Epithelial cell of prostate (primary cell): ENCODE results near the gene SPOCK1.

ENCODE experiments used
- DNase-seq: peaks from one replicate; pipeline ENCODE4 v3.0.0-alpha.2; 2011; ENCODE audit warnings: low read depth, low spot score
- H3K27ac ChIP-seq: fragments of 450-650 bp; 2 replicates; pipeline ENCODE4 v1.5.1; 2017; ENCODE audit warnings: mild to moderate bottlenecking

SPOCK1 gene

DNA sequence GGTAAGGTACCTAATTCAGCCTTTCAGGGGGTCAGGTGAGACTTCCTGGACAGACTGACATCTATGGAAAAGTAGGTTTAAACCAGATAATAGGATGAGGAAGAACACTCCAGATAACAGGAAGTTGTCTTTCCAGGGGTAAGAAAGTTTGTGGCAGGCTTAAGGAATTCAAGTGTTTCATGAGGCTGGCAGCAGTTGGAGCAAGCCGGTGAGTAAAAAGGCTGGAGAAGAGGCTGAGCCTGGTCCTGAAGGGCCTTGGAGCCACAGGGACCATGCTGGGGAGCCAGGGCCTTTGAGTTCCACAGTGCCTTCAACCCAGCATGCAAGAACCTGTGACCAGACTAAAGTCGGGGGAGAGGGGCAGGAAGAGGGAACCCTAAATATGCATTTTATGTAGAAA, 353.4 kb downstream of the SPOCK1 start:
- H3K27ac ChIP-seq = peak overlapping the region; percentile 61
- no peak for DNase-seq

DNA sequence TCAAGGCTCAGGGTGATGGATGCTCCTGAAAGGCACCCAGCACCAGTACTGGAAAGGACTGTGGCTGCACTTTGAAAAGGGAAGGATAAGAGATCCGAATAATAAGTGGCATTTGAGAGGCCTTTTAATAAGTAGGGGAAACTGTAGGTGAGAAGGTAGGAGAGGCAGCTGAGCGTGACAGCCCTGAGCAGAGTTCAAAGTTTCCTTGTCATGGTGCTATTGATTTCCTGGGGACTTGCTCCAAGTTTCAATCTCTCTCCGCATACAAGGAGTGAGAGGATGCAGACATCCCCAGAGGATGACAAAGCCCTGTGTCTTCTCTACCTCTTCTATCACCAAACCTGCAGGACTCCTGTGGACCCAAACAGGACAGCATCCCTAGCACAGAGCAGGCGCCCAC, 354.5 kb downstream of the SPOCK1 start:
- DNase-seq = no peak
- no peak overlapping the region for H3K27ac ChIP-seq

DNA sequence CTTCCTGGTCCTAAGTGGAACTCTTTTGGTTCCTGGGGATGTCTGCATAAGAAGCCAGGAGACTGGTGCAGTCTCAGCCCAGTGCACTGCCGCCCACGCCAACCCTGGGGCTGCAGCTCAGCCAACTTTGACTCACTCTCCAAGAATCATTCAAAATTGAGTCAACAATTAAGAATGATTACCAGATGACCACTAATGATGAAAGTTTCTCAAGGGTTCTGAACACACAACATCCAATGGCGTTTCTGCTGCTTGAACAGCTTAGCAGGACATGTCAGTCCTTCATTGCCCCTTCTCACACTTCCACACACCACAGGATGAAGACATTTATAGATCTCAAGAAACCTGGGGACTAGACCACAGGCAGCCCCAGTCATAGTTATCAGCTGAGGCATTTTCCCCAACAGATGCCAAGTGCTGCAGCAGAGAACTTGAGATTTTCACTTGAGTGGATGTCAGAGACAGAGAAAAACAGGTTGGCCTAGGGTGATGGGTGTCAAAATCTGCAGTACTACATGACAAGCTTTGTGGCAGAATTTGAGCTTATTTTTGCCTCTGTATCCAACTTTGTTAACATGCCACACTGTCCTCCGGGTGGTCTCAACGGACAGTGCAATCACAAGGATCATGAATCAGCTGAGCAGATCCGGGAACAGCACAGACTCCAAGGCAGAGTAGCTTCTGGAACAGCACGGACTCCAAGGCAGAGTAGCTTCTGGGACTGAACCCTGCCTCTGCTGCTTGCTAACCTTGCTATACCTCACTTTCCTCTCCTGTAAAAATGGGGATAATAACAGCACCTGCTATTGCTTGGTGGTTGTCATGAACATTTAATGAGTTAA, 356.1 kb downstream of the SPOCK1 start:
- DNase-seq = peak; percentile 57
- peak overlapping the region; percentile 42 for H3K27ac ChIP-seq

DNA sequence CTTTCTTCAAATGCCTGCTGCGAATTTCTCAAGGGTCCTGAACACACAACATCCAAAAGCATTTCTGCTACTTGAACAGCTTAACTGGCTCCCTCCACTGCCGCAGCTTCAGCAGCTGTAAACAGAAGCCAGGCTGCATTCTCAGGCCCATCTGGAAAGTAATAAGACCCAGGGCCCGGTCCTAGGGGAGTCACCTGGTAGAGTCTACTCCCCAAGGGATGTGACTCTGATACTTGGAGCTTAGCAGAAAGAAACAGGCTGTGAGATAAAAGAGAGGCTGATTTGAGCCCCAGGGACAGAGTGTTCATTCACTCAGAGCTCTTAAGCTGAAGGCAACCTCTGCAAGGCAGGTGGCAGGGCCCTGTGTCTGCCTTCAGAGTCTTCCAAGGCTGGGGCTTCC, 356.8 kb downstream of the SPOCK1 start:
- no peak for DNase-seq
- H3K27ac ChIP-seq = peak overlapping the region; percentile 42

DNA sequence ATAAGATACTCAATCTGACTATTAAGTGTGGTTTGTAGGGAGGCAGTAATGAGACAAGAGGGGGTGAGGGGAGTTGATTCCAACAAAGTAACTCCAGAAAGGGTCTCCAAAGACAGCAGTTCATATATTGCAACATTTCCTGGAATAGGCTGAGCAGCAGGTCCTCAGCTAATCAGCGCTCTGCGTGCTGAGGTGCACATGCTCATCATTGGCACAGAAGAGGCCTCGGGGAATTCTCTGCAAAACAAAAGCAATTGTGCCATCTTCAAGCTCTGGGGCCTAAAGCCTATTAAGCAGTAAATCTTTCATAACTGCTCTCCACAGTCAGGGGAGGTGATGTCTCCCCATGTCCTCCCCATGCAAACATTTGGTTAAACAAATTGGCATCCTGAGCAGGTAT, 357.3 kb downstream of the SPOCK1 start:
- H3K27ac ChIP-seq = peak overlapping the region; percentile 42
- DNase-seq = no peak

DNA sequence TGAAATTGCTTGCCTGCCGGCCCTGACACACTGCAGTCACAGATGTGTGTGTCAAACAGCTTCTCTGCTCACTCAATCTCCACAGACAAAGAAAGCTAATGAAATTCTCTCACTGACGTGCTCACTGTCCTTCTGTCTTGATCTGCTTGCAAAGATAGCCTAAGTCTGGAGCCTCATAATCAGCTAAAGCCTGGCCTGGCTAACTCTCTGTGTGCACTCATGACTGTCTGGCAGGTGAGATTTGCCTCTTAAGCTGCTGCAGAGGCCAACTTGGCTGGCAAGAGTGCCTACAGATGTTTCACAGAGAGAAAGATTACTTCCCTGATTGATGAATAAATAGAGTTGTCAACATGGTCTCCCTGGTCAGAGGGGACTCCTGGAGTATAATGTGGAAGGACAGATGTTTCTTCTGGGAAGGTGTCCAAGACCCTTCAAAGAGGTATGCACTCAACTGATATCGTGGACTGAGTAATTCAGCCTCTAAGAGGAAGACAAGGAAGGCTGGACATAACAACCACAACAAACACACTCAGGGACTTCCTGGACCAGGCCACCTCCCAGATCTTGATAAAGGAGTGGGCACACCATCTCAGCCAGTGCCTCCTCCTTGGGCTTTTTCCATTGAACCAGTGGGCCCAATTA, 362.0 kb downstream of the SPOCK1 start:
- H3K27ac ChIP-seq = no peak overlapping the region
- no peak for DNase-seq

DNA sequence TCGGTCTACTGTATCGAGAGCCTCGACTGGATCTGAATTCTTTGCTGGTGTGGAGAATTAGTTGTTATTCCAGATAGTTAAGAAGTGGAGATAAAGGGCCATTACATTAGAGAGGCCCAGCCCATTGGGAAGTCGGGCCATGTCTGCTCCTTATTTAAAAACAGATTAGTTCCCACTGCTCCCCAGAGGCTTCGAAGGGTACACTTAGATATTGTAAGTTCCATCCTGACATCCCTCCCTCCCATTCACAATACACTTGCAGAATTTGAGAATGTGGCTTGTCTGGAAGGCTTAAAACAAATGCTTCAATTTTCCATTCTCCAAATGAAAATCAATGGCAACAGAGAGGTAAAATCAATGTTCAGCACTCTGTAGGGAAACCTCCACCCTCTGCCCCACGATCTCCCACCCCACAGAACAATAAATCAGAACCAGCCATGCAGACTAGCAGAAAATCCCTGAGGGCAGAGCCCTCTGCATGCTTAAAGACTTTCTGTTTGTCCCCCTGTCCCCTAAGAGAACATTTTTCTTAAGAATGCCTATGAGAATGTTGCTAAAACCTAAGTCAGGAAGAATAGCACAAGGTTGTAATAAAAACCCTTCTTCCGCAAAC, 364.1 kb downstream of the SPOCK1 start:
- no peak overlapping the region for H3K27ac ChIP-seq
- DNase-seq = no peak

DNA sequence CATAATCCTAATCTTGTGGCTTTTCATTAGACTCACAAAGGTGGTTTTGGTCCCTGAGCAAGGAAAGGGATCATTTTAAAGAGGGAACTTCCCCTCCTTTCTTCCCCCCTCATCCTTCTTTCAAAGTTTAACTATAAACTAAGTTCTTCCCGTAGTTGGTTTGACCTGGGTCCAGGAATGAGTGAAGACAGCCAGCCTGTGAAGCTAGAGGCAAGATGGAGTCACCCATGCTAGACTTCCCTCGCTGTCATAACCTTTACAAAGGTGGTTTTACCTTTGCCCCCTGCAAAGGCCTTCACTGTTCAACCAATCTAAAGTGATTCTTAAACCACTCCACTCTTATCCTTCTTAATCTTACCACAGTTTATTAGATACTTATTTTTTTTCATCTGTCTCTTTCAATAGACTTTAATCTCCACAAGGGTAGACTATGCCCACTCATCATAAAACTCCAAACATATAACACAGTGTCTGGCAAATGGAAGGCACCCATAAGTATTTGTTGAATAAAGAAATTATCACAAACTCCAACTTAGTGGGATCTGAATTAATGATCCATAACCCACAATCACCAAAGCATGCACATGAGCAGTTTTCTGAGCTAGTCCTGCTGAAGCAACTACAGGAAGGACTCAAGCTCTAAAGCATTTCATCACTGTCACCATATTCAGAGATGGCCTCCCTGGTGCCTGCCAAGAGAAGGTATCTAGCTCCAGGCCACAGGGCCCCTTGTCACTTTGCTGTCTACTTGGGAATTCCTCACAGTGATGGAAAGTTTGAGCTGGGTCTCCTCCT, 369.0 kb downstream of the SPOCK1 start:
- DNase-seq = no peak
- H3K27ac ChIP-seq = no peak overlapping the region

DNA sequence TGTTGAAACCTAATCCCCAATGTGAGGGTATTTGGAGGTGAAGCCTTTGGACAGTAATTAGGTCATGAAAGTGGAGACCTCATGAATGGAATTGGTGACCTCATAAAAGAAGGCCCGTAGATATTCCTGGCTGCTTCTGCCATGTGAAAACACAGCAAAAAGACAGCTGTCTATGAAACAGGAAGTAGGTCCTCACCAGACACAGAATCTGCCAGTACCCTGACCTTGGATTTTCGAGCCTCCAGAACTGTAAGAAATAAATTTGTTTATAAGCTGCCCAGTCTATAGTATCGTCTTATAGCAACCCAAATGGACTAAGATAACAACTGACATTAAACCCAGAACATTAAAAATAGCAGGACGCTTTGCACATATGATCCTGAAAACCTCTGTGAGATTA, 371.1 kb downstream of the SPOCK1 start:
- DNase-seq = no peak
- H3K27ac ChIP-seq = no peak overlapping the region

DNA sequence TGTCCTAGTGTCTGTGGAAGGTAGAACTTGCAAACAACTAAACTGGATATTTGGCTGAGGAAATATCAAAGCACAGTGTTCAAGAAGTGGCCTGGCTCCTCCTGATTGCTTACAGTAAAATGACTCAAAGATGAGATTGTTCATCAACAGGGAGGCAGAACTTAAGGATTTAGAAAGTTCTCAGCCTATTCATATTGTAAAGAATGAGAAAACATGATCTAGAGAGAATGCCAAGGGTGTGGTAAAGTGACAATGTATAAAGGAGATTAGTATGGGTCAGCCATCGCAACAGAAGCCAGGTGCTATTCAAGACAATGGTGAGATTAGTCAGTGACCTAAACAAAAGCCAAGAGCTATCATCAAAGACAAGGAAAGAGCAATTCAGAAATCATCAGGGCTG, 372.3 kb downstream of the SPOCK1 start:
- peak overlapping the region; percentile 21 for H3K27ac ChIP-seq
- DNase-seq = peak; percentile 18

DNA sequence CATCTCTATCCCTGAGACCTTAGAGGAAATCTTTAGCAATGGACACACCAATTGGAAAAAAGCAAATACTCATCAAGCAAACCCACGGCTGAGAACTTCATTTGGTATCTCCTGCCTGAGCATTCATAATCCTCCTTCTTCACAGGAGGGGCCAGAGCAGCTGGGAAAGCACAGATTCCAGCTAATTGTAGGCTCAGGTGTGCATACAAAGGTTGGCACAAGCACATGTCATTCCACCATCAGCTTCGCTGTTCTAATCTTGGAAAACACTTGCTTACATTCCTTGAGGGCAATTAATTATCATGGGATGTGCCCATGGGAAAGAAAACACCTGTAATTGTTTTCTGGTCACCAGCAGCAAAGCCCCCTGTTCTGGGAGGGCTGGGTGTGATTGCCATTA, 376.6 kb downstream of the SPOCK1 start:
- no peak overlapping the region for H3K27ac ChIP-seq
- no peak for DNase-seq

DNA sequence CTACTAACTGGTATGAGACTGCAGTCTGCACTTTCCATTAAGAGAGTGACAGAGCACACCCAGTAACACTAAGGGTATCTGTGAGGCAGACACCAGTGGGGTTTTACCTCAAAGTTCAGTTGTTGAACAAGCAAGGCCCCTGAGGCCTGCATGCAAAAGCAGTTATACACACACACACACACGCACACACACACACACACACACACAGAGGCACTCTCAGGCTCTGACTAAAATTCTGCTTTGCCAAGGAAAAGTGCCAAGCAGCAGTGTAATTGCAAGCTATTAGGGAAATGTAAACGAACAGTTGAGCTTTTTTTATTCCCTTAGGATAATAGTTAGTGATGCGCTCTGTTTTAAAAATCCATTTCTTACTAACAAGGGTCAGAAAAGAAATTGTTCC, 377.1 kb downstream of the SPOCK1 start:
- DNase-seq = no peak

DNA sequence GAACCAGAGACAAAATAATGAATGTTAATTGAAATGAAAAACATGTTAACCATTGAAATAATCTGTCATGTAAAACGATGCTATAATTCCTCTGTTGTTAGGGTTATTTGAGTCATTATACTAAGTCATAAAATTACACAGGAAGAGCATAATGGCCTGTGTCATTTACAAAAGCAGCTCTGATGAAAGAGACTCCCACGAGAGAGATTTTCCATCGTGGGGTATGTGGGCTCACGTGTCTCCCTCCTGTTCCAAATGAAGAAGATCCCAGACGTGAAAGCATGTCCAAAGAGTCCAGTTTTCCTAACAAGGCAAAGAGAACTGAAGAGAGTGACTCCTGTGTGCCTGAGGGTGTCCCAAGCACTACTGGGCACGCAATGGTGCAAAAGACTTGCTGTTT, 379.8 kb downstream of the SPOCK1 start:
- DNase-seq = no peak

More for the DNA sequence above, 377.1 kb downstream of the SPOCK1 start:
- H3K27ac ChIP-seq = no peak overlapping the region

DNA sequence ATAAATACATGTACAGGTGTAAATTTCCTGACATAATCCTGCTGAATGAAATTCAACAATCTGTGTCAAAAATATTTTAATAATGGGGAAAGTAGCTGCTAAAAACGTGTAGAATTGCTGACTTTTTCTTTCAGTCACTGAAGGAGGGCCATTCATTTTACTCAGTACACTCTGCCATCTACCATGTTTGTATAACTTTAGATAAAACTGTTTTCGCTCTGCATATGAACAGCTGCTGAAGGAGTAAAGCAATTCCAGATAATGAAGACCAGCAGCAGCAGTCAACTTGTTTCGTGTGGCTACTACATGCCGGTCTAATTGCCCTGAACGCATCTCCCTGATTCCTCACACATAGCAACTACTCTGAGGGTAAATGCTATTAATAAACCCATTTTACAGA, 380.5 kb downstream of the SPOCK1 start:
- DNase-seq = no peak
- H3K27ac ChIP-seq = no peak overlapping the region

More for the DNA sequence above, 379.8 kb downstream of the SPOCK1 start:
- H3K27ac ChIP-seq = no peak overlapping the region

DNA sequence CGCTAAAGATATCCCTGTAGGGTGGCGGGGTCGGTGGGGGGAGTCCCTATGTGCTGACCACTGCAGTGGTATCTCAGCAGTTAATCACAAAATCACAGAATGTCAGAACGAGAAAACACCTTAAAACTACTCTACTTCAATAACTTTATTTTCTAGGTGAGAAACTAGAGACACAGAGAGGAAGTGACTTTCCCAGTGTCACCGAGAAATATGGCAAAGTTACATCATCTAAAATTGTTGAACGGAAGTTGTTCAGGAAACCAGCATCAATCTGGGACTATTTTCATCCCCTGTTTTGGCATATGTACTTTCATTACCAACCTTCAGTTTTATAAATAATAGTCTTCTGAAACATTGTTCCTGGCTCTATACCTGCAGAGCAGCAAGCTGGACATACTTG, 384.0 kb downstream of the SPOCK1 start:
- no peak for DNase-seq
- no peak overlapping the region for H3K27ac ChIP-seq

DNA sequence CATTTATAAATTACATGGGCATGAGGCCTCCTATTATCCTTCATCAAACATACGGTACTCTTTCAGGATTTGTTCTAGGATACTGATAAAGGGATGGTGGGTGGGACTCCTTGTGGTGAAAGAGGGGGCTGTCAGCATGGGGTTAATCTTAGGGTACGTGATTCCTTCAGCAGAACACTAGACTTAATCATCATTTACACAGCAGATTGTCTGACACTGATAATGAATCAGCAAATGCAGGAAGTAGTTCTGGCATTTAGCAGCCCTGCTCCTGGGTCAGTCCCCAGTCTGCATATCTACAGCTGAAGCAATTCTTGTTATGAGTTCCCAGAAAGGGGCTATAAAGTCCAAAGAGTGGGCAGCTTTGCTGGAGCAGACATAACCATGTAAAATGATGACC, 384.6 kb downstream of the SPOCK1 start:
- peak; percentile 43 for DNase-seq
- H3K27ac ChIP-seq = no peak overlapping the region

DNA sequence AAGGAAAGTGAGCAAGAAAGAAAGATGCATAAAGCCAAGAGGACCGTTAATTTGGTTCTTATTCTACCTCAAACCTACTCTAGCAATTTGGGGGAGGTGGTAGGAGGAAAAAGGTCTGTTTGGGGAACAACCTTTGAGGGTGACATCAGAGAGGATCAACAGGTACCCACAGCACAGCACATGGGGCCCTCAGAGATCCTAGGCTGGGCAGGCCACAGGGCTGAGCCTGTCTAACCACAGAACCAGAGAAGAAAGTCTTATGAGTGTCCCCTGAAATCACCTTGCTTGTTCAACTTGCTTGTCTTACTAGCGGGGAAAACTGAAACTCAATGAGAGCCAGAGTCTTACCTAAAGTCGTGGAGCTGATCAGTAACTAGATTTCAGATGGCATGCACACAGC, 385.2 kb downstream of the SPOCK1 start:
- DNase-seq = no peak
- H3K27ac ChIP-seq = no peak overlapping the region

DNA sequence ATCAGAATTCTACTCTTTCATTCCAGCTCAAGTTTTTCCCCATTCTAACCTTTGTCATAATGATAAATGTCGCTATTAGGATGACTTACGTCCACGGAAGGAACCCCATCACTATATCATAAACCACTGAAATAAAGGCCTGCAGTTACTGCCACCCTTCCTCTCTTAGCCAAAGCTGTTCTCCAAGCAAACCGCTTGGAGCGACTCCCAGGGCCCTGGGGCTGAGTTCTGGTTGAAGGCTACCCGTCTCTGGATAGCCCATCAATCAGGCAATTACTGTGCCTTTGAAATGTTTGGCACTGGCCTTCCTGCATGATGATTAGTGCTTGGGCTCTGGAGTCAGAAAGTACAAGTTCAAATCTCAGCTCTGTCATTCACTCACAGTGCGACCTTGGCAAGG, 386.0 kb downstream of the SPOCK1 start:
- no peak for DNase-seq
- no peak overlapping the region for H3K27ac ChIP-seq

DNA sequence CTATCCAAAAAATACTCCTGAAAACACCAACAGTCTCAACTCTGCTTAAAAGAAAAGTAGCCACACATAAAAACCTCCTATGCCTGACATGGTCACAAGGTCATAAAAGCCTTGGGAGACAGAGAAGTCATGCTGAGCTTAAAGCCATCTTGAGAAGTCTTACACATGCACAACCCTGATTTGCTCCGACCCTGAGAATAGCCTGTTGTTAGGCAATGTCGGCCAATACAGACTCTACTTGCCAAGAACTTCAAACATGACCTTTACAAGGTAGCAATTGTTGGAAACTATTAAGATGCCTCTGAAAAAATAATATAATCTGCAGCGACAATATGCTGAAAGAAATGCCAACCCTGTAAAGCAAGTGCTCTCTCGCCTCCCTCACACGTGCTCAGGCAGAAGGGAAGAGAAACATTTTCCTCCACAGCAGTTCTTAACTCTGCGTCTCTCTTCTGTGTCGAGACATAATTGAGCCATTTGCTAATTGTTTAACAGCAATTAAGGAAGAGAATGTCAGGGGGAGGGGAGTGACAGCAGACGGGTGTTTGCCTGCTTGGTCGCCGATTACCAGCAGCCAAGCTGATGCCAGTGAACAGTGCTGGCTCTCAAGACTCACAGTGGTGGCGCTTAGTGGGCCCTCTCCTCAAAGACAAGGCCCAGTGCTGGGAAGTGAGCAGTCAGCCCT, 393.6 kb downstream of the SPOCK1 start:
- no peak for DNase-seq
- no peak overlapping the region for H3K27ac ChIP-seq

DNA sequence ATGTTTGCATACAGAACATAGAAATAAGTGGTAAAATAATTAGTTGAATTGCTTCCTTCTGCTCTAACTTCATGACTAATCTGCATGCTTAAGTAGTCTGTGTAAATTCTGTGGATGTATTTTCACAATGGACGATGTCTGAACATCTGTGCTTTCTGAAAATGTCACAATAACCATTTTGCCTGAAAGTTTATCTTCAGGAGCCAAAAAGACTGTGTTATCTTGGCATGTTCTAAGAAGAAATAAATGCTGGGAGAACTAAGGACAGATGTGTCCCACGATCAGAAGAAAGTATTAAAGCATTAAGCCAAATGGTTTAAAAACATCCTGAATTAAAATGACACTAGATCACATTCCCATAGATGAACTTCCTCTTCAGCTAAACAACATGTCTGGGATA, 397.6 kb downstream of the SPOCK1 start:
- H3K27ac ChIP-seq = no peak overlapping the region
- DNase-seq = no peak
